ENCODE results near the gene CEP250.

DNA sequence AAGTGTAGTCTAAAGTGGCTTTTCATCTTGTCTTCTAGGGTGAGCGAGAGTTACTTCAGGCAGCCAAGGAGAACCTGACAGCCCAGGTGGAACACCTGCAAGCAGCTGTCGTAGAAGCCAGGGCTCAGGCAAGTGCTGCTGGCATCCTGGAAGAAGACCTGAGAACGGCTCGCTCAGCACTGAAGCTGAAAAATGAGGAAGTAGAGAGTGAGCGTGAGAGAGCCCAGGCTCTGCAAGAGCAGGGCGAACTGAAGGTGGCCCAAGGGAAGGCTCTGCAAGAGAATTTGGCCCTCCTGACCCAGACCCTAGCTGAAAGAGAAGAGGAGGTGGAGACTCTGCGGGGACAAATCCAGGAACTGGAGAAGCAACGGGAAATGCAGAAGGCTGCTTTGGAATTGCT, 47.0 kb downstream of the CEP250 start:
- TF ChIP-seq, protein P1, sequence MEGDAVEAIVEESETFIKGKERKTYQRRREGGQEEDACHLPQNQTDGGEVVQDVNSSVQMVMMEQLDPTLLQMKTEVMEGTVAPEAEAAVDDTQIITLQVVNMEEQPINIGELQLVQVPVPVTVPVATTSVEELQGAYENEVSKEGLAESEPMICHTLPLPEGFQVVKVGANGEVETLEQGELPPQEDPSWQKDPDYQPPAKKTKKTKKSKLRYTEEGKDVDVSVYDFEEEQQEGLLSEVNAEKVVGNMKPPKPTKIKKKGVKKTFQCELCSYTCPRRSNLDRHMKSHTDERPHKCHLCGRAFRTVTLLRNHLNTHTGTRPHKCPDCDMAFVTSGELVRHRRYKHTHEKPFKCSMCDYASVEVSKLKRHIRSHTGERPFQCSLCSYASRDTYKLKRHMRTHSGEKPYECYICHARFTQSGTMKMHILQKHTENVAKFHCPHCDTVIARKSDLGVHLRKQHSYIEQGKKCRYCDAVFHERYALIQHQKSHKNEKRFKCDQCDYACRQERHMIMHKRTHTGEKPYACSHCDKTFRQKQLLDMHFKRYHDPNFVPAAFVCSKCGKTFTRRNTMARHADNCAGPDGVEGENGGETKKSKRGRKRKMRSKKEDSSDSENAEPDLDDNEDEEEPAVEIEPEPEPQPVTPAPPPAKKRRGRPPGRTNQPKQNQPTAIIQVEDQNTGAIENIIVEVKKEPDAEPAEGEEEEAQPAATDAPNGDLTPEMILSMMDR (IDR thresholded peaks at IDR 0.05; ENCODE audit: low read depth, low read length, poor library complexity, severe bottlenecking), result no peak
- TF ChIP-seq EZH2phosphoT487 (IDR thresholded peaks at IDR 0.05; ENCODE audit: borderline replicate concordance, low read length), result no peak

Measured in DOHH2 (cell line).